Cardiac ventricle fibroblast (primary cell): ENCODE measurements around the gene ZNF503. TPM values are rescaled to one million over a fixed set of nuclear protein-coding genes. Genes with fewer than 3 reads are reported as not detected.

Experiments used
- total RNA-seq: library from RNA; depleted of rRNA; stranded (reverse); fragments of >200 nt; gene quantifications from 2 replicates; pipeline ENCODE4 v1.2.3, GENCODE V29; 2015

ZNF503 gene
- 31.3 and 34.1 TPM in 2 replicates for total RNA-seq

GRCh38 chr10:75401569-75402485, at the start of gene ZNF503:
Gene ZNF503, minus strand, starts transcription at chr10:75401764. Its CDS starts 345 bp downstream, at chr10:75401419.

GRCh38 chr10:75431180-75432111, 29.9 kb upstream of the ZNF503 start, which contains the start of gene LRMDA:
Gene LRMDA, plus strand, starts transcription at chr10:75431624.

Other genes with a start within 250 kb of the ZNF503 start
- gene VDAC2, start 191.0 kb downstream of the ZNF503 start, total RNA-seq = 108 and 116 TPM in 2 replicates
- gene COMTD1, start 165.8 kb downstream of the ZNF503 start, total RNA-seq = 14.1 and 15.0 TPM in 2 replicates
- 1.2 and 2.5 TPM in 2 replicates for gene LRMDA, start 29.9 kb upstream of the ZNF503 start, total RNA-seq